ENCODE data around the gene COMMD3.

- TF ChIP-seq CTCF (conservative IDR thresholded peaks at IDR 0.05; ENCODE audit: low read length) (no peak), EZH2phosphoT487 (IDR thresholded peaks at IDR 0.05; ENCODE audit: borderline replicate concordance) (no peak)
Observed at GRCh38 chr10:22319547-22319979, 3.4 kb downstream of the COMMD3 start.

Measured in Loucy (cell line).